Keratinocyte (primary cell): ENCODE data around the gene TSHZ2. TPM values are rescaled to one million over a fixed set of nuclear protein-coding genes. Genes with fewer than 3 reads are reported as not detected.

Experiments used
- DNase-seq: peaks from one replicate; pipeline ENCODE4 v3.0.0-alpha.2; 2011; ENCODE audit warnings: low read depth, missing footprints, low spot score
- FAIRE-seq: peaks from 2 replicates; lab custom pipeline; 2011; peaks lifted over from hg19 to GRCh38; lab: Jason Lieb, UNC
- H2AFZ ChIP-seq: 2 replicates; pipeline ENCODE4 v1.6.0; 2012; ENCODE audit warnings: low read length, control low read depth, inconsistent platforms; ENCODE audit not compliant: control insufficient read depth
- H3K27ac ChIP-seq: 2 replicates; pipeline ENCODE4 v1.5.1; 2011; ENCODE audit warnings: low read length; ENCODE audit not compliant: control insufficient read depth, insufficient read depth
- H3K27me3 ChIP-seq: 3 replicates; pipeline ENCODE4 v1.6.0; 2011; ENCODE audit warnings: low read length; ENCODE audit not compliant: control insufficient read depth, insufficient read depth; ENCODE audit errors: extremely low read depth
- H3K36me3 ChIP-seq, 2 experiments: 2 replicates in 1 of 2; 3 replicates in 1 of 2; pipeline ENCODE4 v1.5.1; 2011; ENCODE audit warnings: low read length in 2 of 2, mild to moderate bottlenecking in 1 of 2; ENCODE audit not compliant: control insufficient read depth in 2 of 2, insufficient read depth in 2 of 2; ENCODE audit errors: extremely low read depth in 1 of 2
- H3K4me1 ChIP-seq: 3 replicates; pipeline ENCODE4 v1.5.1; 2011; ENCODE audit warnings: low read length; ENCODE audit not compliant: control insufficient read depth, insufficient read depth; ENCODE audit errors: extremely low read depth
- H3K4me2 ChIP-seq: 3 replicates; pipeline ENCODE4 v1.6.0; 2011; ENCODE audit warnings: low read depth, low read length; ENCODE audit not compliant: control insufficient read depth, insufficient read depth; ENCODE audit errors: extremely low read depth
- H3K4me3 ChIP-seq, 3 experiments: fragments of 200-600 bp in 1 of 3; sonication (generic) in 1 of 3; 2 replicates in 2 of 3; 3 replicates in 1 of 3; pipeline ENCODE4 v1.5.1; 2011 to 2016; ENCODE audit warnings: low read length in 3 of 3, mild to moderate bottlenecking in 3 of 3, control low read depth in 2 of 3, inconsistent platforms in 1 of 3, low read depth in 1 of 3, mixed read lengths in 1 of 3, mixed run types in 1 of 3, moderate library complexity in 1 of 3; ENCODE audit not compliant: control insufficient read depth in 2 of 3, insufficient read depth in 2 of 3; ENCODE audit errors: extremely low read depth in 1 of 3
- H3K79me2 ChIP-seq: 2 replicates; pipeline ENCODE4 v1.6.0; 2012; ENCODE audit warnings: low read length; ENCODE audit not compliant: control insufficient read depth, insufficient read depth
- H3K9ac ChIP-seq: 3 replicates; pipeline ENCODE4 v1.6.0; 2011; ENCODE audit warnings: low read length; ENCODE audit not compliant: control insufficient read depth, insufficient read depth; ENCODE audit errors: extremely low read depth
- H3K9me1 ChIP-seq: 3 replicates; pipeline ENCODE4 v1.6.0; 2011; ENCODE audit warnings: low read length; ENCODE audit not compliant: control insufficient read depth, insufficient read depth; ENCODE audit errors: extremely low read depth
- H3K9me3 ChIP-seq: 2 replicates; pipeline ENCODE4 v1.5.1; 2012; ENCODE audit warnings: low read depth, low read length; ENCODE audit not compliant: control insufficient read depth
- H4K20me1 ChIP-seq: 3 replicates; pipeline ENCODE4 v1.6.0; 2011; ENCODE audit warnings: low read length; ENCODE audit not compliant: control insufficient read depth, insufficient read depth; ENCODE audit errors: extremely low read depth
- EZH2 ChIP-seq: IDR thresholded peaks from one replicate; pipeline ENCODE4 v1.6.1; 2012; ENCODE audit warnings: inconsistent platforms, mild to moderate bottlenecking, low read length, moderate library complexity
- dilution Hi-C: fragments of 300-500 bp; cut with MboI; formaldehyde crosslinking; loops from one replicate; pipeline ENCODE4 v1.7.0; 2020; ENCODE audit warnings: low sequenced_read_pairs; ENCODE audit not compliant: extremely low pct_ligation_motif_present
- polyA plus RNA-seq, 5 experiments: library from polyadenylated mRNA; depleted of rRNA in 3 of 5; stranded (reverse) in 3 of 5; stranded (forward) in 1 of 5; unstranded in 1 of 5; fragments of >200 nt; gene quantifications; 1 replicate in 1 of 5; 2 replicates in 3 of 5; 3 replicates in 1 of 5; pipeline versions ENCODE4 v1.2.1 to v1.2.3, GENCODE V29; 2011 to 2012; ENCODE audit warnings: missing spikeins in 2 of 5, low read depth in 1 of 5, low replicate concordance in 1 of 5
- TF ChIP-seq, protein P1 (sequence below), 3 experiments: IDR thresholded peaks in 1 of 3; conservative IDR thresholded peaks in 1 of 3; optimal IDR thresholded peaks in 1 of 3; 2 replicates in 2 of 3; 3 replicates in 1 of 3; pipeline versions ENCODE3 to v1.5.1; 2011; ENCODE audit warnings: low read length in 3 of 3, mild to moderate bottlenecking in 3 of 3, moderate library complexity in 2 of 3, control low read depth in 1 of 3, inconsistent platforms in 1 of 3; ENCODE audit not compliant: insufficient read depth in 2 of 3; ENCODE audit errors: extremely low read depth in 1 of 3

Gene TSHZ2
- polyA plus RNA-seq, 1 donor (not counting 4 experiments of a cell fraction or from before 2014, with no cell fraction given), result 1.1 TPM

DNA sequence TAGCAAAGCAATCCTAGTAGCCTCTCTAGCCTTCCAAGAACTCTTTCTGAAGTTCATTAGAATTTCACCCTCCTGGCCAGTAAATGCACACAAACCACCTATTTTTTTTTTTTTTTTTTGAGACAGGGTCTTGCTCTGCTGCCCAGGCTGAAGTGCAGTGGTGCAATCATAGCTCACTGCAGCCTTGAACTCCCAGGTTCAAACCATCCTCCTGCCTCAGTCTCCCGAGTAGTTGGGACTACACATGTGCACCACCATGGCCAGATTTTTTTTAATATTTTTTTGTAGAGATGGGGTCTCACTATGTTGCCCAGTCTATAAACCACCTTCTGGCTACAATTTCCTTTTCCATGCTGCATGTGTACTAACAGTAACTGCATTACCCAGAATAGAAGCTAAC is 320.2 kb downstream of the TSHZ2 start:
- no peak overlapping the region for H3K4me3 ChIP-seq
- H4K20me1 ChIP-seq, result no peaks in the 10 kb centered on the region
- no peaks in the 10 kb centered on the region for H3K9me1 ChIP-seq
- H3K9ac ChIP-seq, result no peak overlapping the region
- dilution Hi-C loops, result no loop called here
- no peaks in the 10 kb centered on the region for H3K9me3 ChIP-seq
- H3K79me2 ChIP-seq, result no peaks in the 10 kb centered on the region
- DNase-seq, result no peak
- H3K4me1 ChIP-seq, result no peaks in the 10 kb centered on the region
- no peaks in the 10 kb centered on the region for H3K36me3 ChIP-seq
- no peaks in the 10 kb centered on the region for H3K27me3 ChIP-seq
- H3K4me2 ChIP-seq, result no peak overlapping the region
- H2AFZ ChIP-seq, result no peak overlapping the region
- no peak for TF ChIP-seq EZH2
- TF ChIP-seq, protein P1, sequence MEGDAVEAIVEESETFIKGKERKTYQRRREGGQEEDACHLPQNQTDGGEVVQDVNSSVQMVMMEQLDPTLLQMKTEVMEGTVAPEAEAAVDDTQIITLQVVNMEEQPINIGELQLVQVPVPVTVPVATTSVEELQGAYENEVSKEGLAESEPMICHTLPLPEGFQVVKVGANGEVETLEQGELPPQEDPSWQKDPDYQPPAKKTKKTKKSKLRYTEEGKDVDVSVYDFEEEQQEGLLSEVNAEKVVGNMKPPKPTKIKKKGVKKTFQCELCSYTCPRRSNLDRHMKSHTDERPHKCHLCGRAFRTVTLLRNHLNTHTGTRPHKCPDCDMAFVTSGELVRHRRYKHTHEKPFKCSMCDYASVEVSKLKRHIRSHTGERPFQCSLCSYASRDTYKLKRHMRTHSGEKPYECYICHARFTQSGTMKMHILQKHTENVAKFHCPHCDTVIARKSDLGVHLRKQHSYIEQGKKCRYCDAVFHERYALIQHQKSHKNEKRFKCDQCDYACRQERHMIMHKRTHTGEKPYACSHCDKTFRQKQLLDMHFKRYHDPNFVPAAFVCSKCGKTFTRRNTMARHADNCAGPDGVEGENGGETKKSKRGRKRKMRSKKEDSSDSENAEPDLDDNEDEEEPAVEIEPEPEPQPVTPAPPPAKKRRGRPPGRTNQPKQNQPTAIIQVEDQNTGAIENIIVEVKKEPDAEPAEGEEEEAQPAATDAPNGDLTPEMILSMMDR (optimal IDR thresholded peaks at IDR 0.05 in 1 of 3, IDR thresholded peaks at IDR 0.05 in 1 of 3, conservative IDR thresholded peaks at IDR 0.05 in 1 of 3; ENCODE audit: extremely low read depth in 1 of 3, insufficient read depth in 2 of 3, low read length in 3 of 3), result no peak
- no peak overlapping the region for H3K27ac ChIP-seq
- FAIRE-seq, result no peak

DNA sequence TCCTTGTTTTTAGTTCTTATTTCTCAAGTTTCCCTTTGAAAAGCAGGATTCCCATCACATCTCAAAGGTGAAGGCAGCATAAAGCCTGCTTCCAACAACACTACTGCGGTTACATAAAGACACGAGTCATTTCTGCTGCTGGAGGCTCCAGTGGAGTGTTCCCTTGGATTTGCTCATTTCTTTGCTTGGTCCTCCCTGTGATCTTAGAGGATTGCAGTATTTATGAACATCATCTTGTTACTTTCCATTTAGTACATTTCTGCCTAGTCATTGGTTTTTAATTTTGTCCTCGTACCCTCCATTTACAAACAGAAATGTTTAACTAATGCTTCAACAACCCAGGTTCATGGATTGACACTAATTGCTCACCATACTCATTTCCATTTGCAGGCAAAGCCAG is 322.6 kb downstream of the TSHZ2 start:
- FAIRE-seq (no peak), DNase-seq (no peak)
- Histone ChIP-seq H4K20me1 (no peaks in the 10 kb centered on the region), H3K27ac (no peak overlapping the region), H3K4me1 (no peaks in the 10 kb centered on the region), H3K9me1 (no peaks in the 10 kb centered on the region), H3K79me2 (no peaks in the 10 kb centered on the region), H3K9me3 (no peaks in the 10 kb centered on the region), H3K4me2 (no peak overlapping the region), H3K36me3 (no peaks in the 10 kb centered on the region), H3K9ac (no peak overlapping the region), H3K27me3 (no peaks in the 10 kb centered on the region), H2AFZ (no peak overlapping the region), H3K4me3 (no peak overlapping the region)
- TF ChIP-seq, protein P1 (optimal IDR thresholded peaks at IDR 0.05 in 1 of 3, IDR thresholded peaks at IDR 0.05 in 1 of 3, conservative IDR thresholded peaks at IDR 0.05 in 1 of 3; ENCODE audit: extremely low read depth in 1 of 3, insufficient read depth in 2 of 3, low read length in 3 of 3), result no peak
- TF ChIP-seq EZH2, result no peak
- dilution Hi-C loops, result no loop called here
